ENCODE data around the gene ADGRB3. TPM values are rescaled to one million over a fixed set of nuclear protein-coding genes. Genes with fewer than 3 reads are reported as not detected.

Gene ADGRB3
- under 0.01 TPM in 1 of 2 replicates, not detected in the other for total RNA-seq

GRCh38 chr6:68634726-68635411 is at the start of gene ADGRB3:
ADGRB3 (plus strand) TSS chr6:68635282; CDS start chr6:68638676, 3,394 bp downstream.
- no peak for DNase-seq (ENCODE audit: extremely low read depth, low read depth, low spot score)

GRCh38 chr6:68593558-68593957 is 41.5 kb upstream of the ADGRB3 start:
- no peak for DNase-seq (ENCODE audit: extremely low read depth, low read depth, low spot score)

GRCh38 chr6:68597642-68598041 is 37.4 kb upstream of the ADGRB3 start:
- no peak for DNase-seq (ENCODE audit: extremely low read depth, low read depth, low spot score)

GRCh38 chr6:68615938-68616337 is 19.1 kb upstream of the ADGRB3 start:
- no peak for DNase-seq (ENCODE audit: extremely low read depth, low read depth, low spot score)

- DNase-seq (ENCODE audit: extremely low read depth, low read depth, low spot score): no peak
Measured at GRCh38 chr6:68625998-68626397, 9.1 kb upstream of the ADGRB3 start.

GRCh38 chr6:68628161-68628560 is 6.9 kb upstream of the ADGRB3 start:
- no peak for DNase-seq (ENCODE audit: extremely low read depth, low read depth, low spot score)

- DNase-seq (ENCODE audit: extremely low read depth, low read depth, low spot score): no peak
Measured at GRCh38 chr6:68632734-68633133, 2.3 kb upstream of the ADGRB3 start.

- DNase-seq (ENCODE audit: extremely low read depth, low read depth, low spot score): no peak
Measured at GRCh38 chr6:68633281-68633971, 1.7 kb upstream of the ADGRB3 start.

GRCh38 chr6:68633972-68634725 is 933 bp upstream of the ADGRB3 start:
- no peak for DNase-seq (ENCODE audit: extremely low read depth, low read depth, low spot score)

GRCh38 chr6:68635412-68635705 is 277 bp downstream of the ADGRB3 start:
- no peak for DNase-seq (ENCODE audit: extremely low read depth, low read depth, low spot score)

GRCh38 chr6:68635706-68636513 is 828 bp downstream of the ADGRB3 start:
- DNase-seq (ENCODE audit: extremely low read depth, low read depth, low spot score): no peak

- no peak for DNase-seq (ENCODE audit: extremely low read depth, low read depth, low spot score)
Measured at GRCh38 chr6:68636666-68637065, 1.6 kb downstream of the ADGRB3 start.

GRCh38 chr6:68637071-68637470 is 2.0 kb downstream of the ADGRB3 start:
- no peak for DNase-seq (ENCODE audit: extremely low read depth, low read depth, low spot score)

- no peak for DNase-seq (ENCODE audit: extremely low read depth, low read depth, low spot score)
Measured at GRCh38 chr6:68637782-68638181, 2.7 kb downstream of the ADGRB3 start.

- DNase-seq (ENCODE audit: extremely low read depth, low read depth, low spot score): no peak
Measured at GRCh38 chr6:68638230-68638900, 3.3 kb downstream of the ADGRB3 start.

GRCh38 chr6:68639211-68639610 is 4.1 kb downstream of the ADGRB3 start:
- no peak for DNase-seq (ENCODE audit: extremely low read depth, low read depth, low spot score)

- no peak for DNase-seq (ENCODE audit: extremely low read depth, low read depth, low spot score)
Measured at GRCh38 chr6:68639826-68640490, 4.9 kb downstream of the ADGRB3 start.

GRCh38 chr6:68640491-68640835 is 5.4 kb downstream of the ADGRB3 start:
- DNase-seq (ENCODE audit: extremely low read depth, low read depth, low spot score): no peak

- no peak for DNase-seq (ENCODE audit: extremely low read depth, low read depth, low spot score)
Measured at GRCh38 chr6:68641172-68641571, 6.1 kb downstream of the ADGRB3 start.

GRCh38 chr6:68642081-68642480 is 7.0 kb downstream of the ADGRB3 start:
- DNase-seq (ENCODE audit: extremely low read depth, low read depth, low spot score): no peak
